ENCODE results near the gene NR1I3. TPM values are rescaled to one million over a fixed set of nuclear protein-coding genes. Genes with fewer than 3 reads are reported as not detected.

Gene NR1I3
- polyA plus RNA-seq, 4 donors = 0.28 to 13.3 (median 6.4) TPM

DNA sequence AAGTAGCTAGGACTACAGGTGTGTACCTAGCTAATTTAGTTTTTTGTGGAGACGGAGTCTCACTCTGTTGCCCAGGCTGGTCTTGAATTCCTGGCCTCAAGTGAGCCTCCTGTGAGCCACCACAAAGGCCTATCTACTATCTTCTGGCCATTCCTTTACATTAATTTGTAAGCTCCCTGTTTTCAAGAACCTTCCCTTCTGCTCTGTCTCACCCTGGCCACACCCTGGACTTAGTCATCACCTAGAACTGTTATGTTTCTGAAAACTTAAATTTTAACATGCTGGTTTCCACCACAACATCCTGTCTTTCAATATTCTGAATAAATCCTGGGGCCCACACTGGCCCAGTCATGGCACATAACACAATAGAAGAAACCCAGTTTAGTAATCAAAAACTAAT is 55.8 kb downstream of the NR1I3 start:
- WGBS, 3 donors = 64 to 90% (median 78%) methylated on average over 1 of the region's 1 CpG
- H3K27ac ChIP-seq (ENCODE audit: low read depth in 1 of 3, low read length in 2 of 3) = peak overlapping the region in 2 of 3 donors; percentile 61 to 82
- DNase-seq (peak in 1 of 2 donors; percentile 52), FAIRE-seq (no peak)
- H3K9me3 ChIP-seq (ENCODE audit: control insufficient read depth in 2 of 2, insufficient read depth in 1 of 2, low read depth in 1 of 2, low read length in 1 of 2) = no peaks in the 10 kb centered on the region
- H3K4me1 ChIP-seq (ENCODE audit: control insufficient read depth in 3 of 3, insufficient read depth in 2 of 3, low read depth in 1 of 3, low read length in 2 of 3) = no peaks in the 10 kb centered on the region
- H3K36me3 ChIP-seq (ENCODE audit: control insufficient read depth in 3 of 3, insufficient read depth in 2 of 3, low read depth in 1 of 3, low read length in 3 of 3) = no peaks in the 10 kb centered on the region
- H3K27me3 ChIP-seq (ENCODE audit: control insufficient read depth in 3 of 3, insufficient read depth in 3 of 3, low read length in 3 of 3) = no peaks in the 10 kb centered on the region
- H3K4me3 ChIP-seq (ENCODE audit: low read depth in 1 of 3, low read length in 3 of 3) = no peak overlapping the region

GRCh38 chr1:161180639-161181038 is 57.4 kb downstream of the NR1I3 start:
- no peak for DNase-seq
- FAIRE-seq = no peak

DNA sequence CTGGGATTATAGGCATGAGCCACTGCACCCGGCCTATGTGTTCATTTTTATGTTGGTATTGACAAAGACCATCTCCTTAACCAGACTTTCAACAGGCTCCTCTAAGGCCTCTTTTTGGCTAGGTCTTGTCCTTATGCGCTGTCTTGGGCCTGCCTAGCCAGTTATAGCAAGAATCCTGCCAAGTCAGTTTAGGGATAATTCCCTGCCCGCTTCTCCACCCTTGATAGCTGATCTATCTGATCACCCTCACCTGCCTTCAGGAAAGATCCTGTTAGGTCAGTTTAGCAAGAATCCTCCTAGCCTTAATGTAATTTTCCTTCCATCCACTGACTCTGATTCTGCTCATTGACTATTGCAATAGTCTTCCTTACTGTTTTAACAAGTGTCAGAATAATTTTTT is 58.3 kb downstream of the NR1I3 start:
- Histone ChIP-seq H3K4me1 (ENCODE audit: control insufficient read depth in 3 of 3, insufficient read depth in 2 of 3, low read depth in 1 of 3, low read length in 2 of 3) (peaks cover 0 to 7% (median 0%) of the 10 kb centered on the region in 3 donors), H3K9me3 (ENCODE audit: control insufficient read depth in 2 of 2, insufficient read depth in 1 of 2, low read depth in 1 of 2, low read length in 1 of 2) (no peaks in the 10 kb centered on the region), H3K27ac (ENCODE audit: low read depth in 1 of 3, low read length in 2 of 3) (no peak overlapping the region), H3K27me3 (ENCODE audit: control insufficient read depth in 3 of 3, insufficient read depth in 3 of 3, low read length in 3 of 3) (no peaks in the 10 kb centered on the region), H3K4me3 (ENCODE audit: low read depth in 1 of 3, low read length in 3 of 3) (no peak overlapping the region), H3K36me3 (ENCODE audit: control insufficient read depth in 3 of 3, insufficient read depth in 2 of 3, low read depth in 1 of 3, low read length in 3 of 3) (peaks cover 0 to 11% (median 5%) of the 10 kb centered on the region in 3 donors)
- 80 to 91% (median 89%) methylated on average over 3 of the region's 3 CpGs for WGBS, 3 donors
- no peak for DNase-seq
- no peak for FAIRE-seq

More at GRCh38 chr1:161180639-161181038, 57.4 kb downstream of the NR1I3 start:
- 71 to 76% (median 73%) methylated on average over 1 of the region's 1 CpG for WGBS, 3 donors
- Histone ChIP-seq H3K4me1 (ENCODE audit: control insufficient read depth in 3 of 3, insufficient read depth in 2 of 3, low read depth in 1 of 3, low read length in 2 of 3) (peaks cover 0 to 7% (median 0%) of the 10 kb centered on the region in 3 donors), H3K9me3 (ENCODE audit: control insufficient read depth in 2 of 2, insufficient read depth in 1 of 2, low read depth in 1 of 2, low read length in 1 of 2) (no peaks in the 10 kb centered on the region), H3K36me3 (ENCODE audit: control insufficient read depth in 3 of 3, insufficient read depth in 2 of 3, low read depth in 1 of 3, low read length in 3 of 3) (peaks cover 0 to 3% (median 0%) of the 10 kb centered on the region in 3 donors), H3K4me3 (ENCODE audit: low read depth in 1 of 3, low read length in 3 of 3) (no peak overlapping the region), H3K27me3 (ENCODE audit: control insufficient read depth in 3 of 3, insufficient read depth in 3 of 3, low read length in 3 of 3) (no peaks in the 10 kb centered on the region), H3K27ac (ENCODE audit: low read depth in 1 of 3, low read length in 2 of 3) (no peak overlapping the region)

Other genes with a start within 250 kb of the NR1I3 start
- 100 to 1,000 TPM in 1 of 4 donors, 10 to 100 TPM in 3; 30.2 to 188 (median 55.7) TPM for gene F11R, start 217.1 kb downstream of the NR1I3 start, polyA plus RNA-seq
- gene TSTD1, start 199.2 kb downstream of the NR1I3 start, polyA plus RNA-seq = 100 to 1,000 TPM in 2 of 4 donors, 10 to 100 TPM in 2; 65.8 to 185 (median 97.8) TPM
- 100 to 1,000 TPM in 2 of 4 donors, 10 to 100 TPM in 2; 48.2 to 123 (median 84.8) TPM for gene USF1, start 192.2 kb downstream of the NR1I3 start, polyA plus RNA-seq
- gene ARHGAP30, start 168.3 kb downstream of the NR1I3 start, polyA plus RNA-seq = 1 to 10 TPM; 2.2 to 5.8 (median 5.2) TPM
- gene NECTIN4, start 148.6 kb downstream of the NR1I3 start, polyA plus RNA-seq = 1 to 10 TPM in 1 of 4 donors, under 1 TPM in 2, not detected in 1; 0.22 to 1.0 (median 0.93) TPM
- gene KLHDC9, start 139.8 kb downstream of the NR1I3 start, polyA plus RNA-seq = 1 to 10 TPM; 1.8 to 5.8 (median 3.0) TPM
- 100 to 1,000 TPM in 2 of 4 donors, 10 to 100 TPM in 2; 62.8 to 130 (median 106) TPM for gene PFDN2, start 120.2 kb downstream of the NR1I3 start, polyA plus RNA-seq
- gene NIT1, start 120.1 kb downstream of the NR1I3 start, polyA plus RNA-seq = 100 to 1,000 TPM in 1 of 4 donors, 10 to 100 TPM in 3; 51.3 to 131 (median 83.2) TPM
- 10 to 100 TPM; 22.7 to 31.8 (median 24.6) TPM for gene DEDD, start 105.5 kb downstream of the NR1I3 start, polyA plus RNA-seq
- 100 to 1,000 TPM; 137 to 193 (median 167) TPM for gene UFC1, start 84.2 kb downstream of the NR1I3 start, polyA plus RNA-seq
- gene USP21, start 78.7 kb downstream of the NR1I3 start, polyA plus RNA-seq = 10 to 100 TPM; 15.4 to 30.8 (median 17.9) TPM
- gene PPOX, start 71.8 kb downstream of the NR1I3 start, polyA plus RNA-seq = 10 to 100 TPM; 12.6 to 51.9 (median 18.9) TPM
- gene B4GALT3, start 60.7 kb downstream of the NR1I3 start, polyA plus RNA-seq = 10 to 100 TPM; 16.5 to 38.0 (median 29.7) TPM
- gene ADAMTS4, start 39.1 kb downstream of the NR1I3 start, polyA plus RNA-seq = 1 to 10 TPM in 2 of 4 donors, under 1 TPM in 2; under 0.01 to 7.9 (median 0.78) TPM
- gene NDUFS2, start 35.8 kb downstream of the NR1I3 start, polyA plus RNA-seq = 100 to 1,000 TPM; 113 to 170 (median 121) TPM
- gene FCER1G, start 22.9 kb downstream of the NR1I3 start, polyA plus RNA-seq = 10 to 100 TPM; 11.6 to 79.8 (median 41.8) TPM
- 10 to 100 TPM in 1 of 4 donors, 1 to 10 TPM in 1, under 1 TPM in 1, not detected in 1; 0.42 to 77.6 (median 3.2) TPM for gene APOA2, start 14.6 kb downstream of the NR1I3 start, polyA plus RNA-seq
- 10 to 100 TPM; 12.4 to 32.9 (median 22.1) TPM for gene TOMM40L, start 12.1 kb downstream of the NR1I3 start, polyA plus RNA-seq
- 1 to 10 TPM in 2 of 4 donors, not detected in 2; 2.0 to 2.9 TPM for gene PCP4L1, start 20.5 kb upstream of the NR1I3 start, polyA plus RNA-seq
- 1 to 10 TPM in 2 of 4 donors, under 1 TPM in 2; 0.27 to 4.0 (median 2.1) TPM for gene MPZ, start 71.8 kb upstream of the NR1I3 start, polyA plus RNA-seq
- gene SDHC, start 76.2 kb upstream of the NR1I3 start, polyA plus RNA-seq = 100 to 1,000 TPM; 175 to 262 (median 211) TPM
- under 1 TPM in 1 of 4 donors, not detected in 3; 0.21 TPM for gene CFAP126, start 129.7 kb upstream of the NR1I3 start, polyA plus RNA-seq

All from small intestine (tissue), 7 donors.